Sigmoid colon (tissue), 7 donors: ENCODE measurements around the gene LILRA5. TPM values are rescaled to one million over a fixed set of nuclear protein-coding genes. Genes with fewer than 3 reads are reported as not detected.
"Not testable (repeated sequence)": the region's sequence is repeated elsewhere in the genome, so short reads cannot be mapped to it uniquely, and the experiment has no call there.

ENCODE experiments used
- DNase-seq: peaks from one replicate; pipeline ENCODE4 v3.0.0-alpha.2; 2019
- H3K27ac ChIP-seq, 4 donors: fragments of 200-600 bp; sonication (generic); one replicate each; pipeline ENCODE4 v1.5.1; 2016 to 2019; ENCODE audit warnings: mild to moderate bottlenecking in 1 of 4
- H3K27me3 ChIP-seq, 3 donors: fragments of 200-600 bp; sonication (generic); one replicate each; pipeline ENCODE4 v1.5.1; 2019; ENCODE audit warnings: mild to moderate bottlenecking in 1 of 3
- H3K36me3 ChIP-seq, 4 donors: fragments of 200-600 bp; sonication (generic); one replicate each; pipeline ENCODE4 v1.5.1; 2016 to 2019
- H3K4me1 ChIP-seq, 4 donors: fragments of 200-600 bp; sonication (generic); one replicate each; pipeline ENCODE4 v1.5.1; 2017 to 2019
- H3K4me3 ChIP-seq, 4 donors: fragments of 200-600 bp; sonication (generic); one replicate each; pipeline ENCODE4 v1.5.1; 2017 to 2019; ENCODE audit warnings: mild to moderate bottlenecking in 2 of 4, moderate library complexity in 1 of 4
- H3K9me3 ChIP-seq, 4 donors: fragments of 200-600 bp in 3 of 4; sonication (generic) in 3 of 4; one replicate each; pipeline versions ENCODE4 v1.5.1 to v1.6.1; 2013 to 2019
- CTCF ChIP-seq, 4 experiments: fragments of 450-650 bp in 3 of 4; fragments of 200-600 bp in 1 of 4; IDR thresholded peaks; one replicate each; pipeline ENCODE4 v1.5.1; 2016 to 2019; ENCODE audit warnings: antibody characterized with exemption in 4 of 4, mild to moderate bottlenecking in 3 of 4, moderate library complexity in 2 of 4
- EP300 ChIP-seq, 4 donors: sonication (generic); formaldehyde crosslinking; IDR thresholded peaks; one replicate each; pipeline ENCODE4 v1.6.1; 2017; ENCODE audit warnings: antibody characterized with exemption in 4 of 4
- POLR2A ChIP-seq, 2 donors: fragments of 450-650 bp; IDR thresholded peaks; one replicate each; pipeline ENCODE4 v1.6.1; 2016; ENCODE audit warnings: antibody characterized with exemption in 2 of 2, mild to moderate bottlenecking in 2 of 2, moderate library complexity in 2 of 2
- POLR2AphosphoS5 ChIP-seq, 4 donors: sonication (generic); formaldehyde crosslinking; IDR thresholded peaks; one replicate each; pipeline ENCODE4 v1.6.1; 2017; ENCODE audit warnings: antibody characterized with exemption in 4 of 4
- WGBS, 2 donors: extraction: QIAGEN DNeasy Blood & Tissue Kit; methylation state at CpG; one replicate each; pipeline ENCODE4 v1.1.7; 2013; 5-methylcytosine and 5-hydroxymethylcytosine counted together
- intact Hi-C: fragments of 100-400 bp; cut with DNase I; formaldehyde crosslinking; loops from one replicate; pipeline ENCODE4 v1.15.1; 2023
- polyA plus RNA-seq, 3 donors: library from polyadenylated mRNA; stranded (reverse); fragments of 200-250 nt; gene quantifications; one replicate each; pipeline ENCODE4 v1.2.3, GENCODE V29; 2013
- total RNA-seq, 4 donors: library from RNA; depleted of rRNA; stranded (reverse); fragments of >200 nt; gene quantifications; one replicate each; pipeline ENCODE4 v1.1.0, GENCODE V29; 2016
- donor health status: healthy with polysubstance abuse.
- donor health status: Bipolar disorder and iron deficiency.
- donor health status: healthy.

Gene LILRA5
- total and polyA plus RNA-seq, 7 donors, result 2.0 to 14.6 (median 5.6) TPM; not detected in 1

GRCh38 chr19:54299126-54299498 lies 13.9 kb downstream of the LILRA5 start:
- Histone ChIP-seq H3K27me3 (peaks cover 0 to 3% (median 0%) of the 10 kb centered on the region in 3 donors), H3K9me3 (no peaks in the 10 kb centered on the region), H3K36me3 (no peaks in the 10 kb centered on the region), H3K4me1 (no peaks in the 10 kb centered on the region), H3K27ac (no peak overlapping the region), H3K4me3 (no peak overlapping the region)
- peak; percentile 7 for DNase-seq
- WGBS, 2 donors, result 56% methylated on average over 7 of the region's 7 CpGs
- TF ChIP-seq CTCF (IDR thresholded peaks at IDR 0.05) (no peak), POLR2AphosphoS5 (IDR thresholded peaks at IDR 0.05) (no peak), POLR2A (IDR thresholded peaks at IDR 0.05) (no peak), EP300 (IDR thresholded peaks at IDR 0.05) (no peak)
- intact Hi-C loops, result no loop called here

GRCh38 chr19:54298357-54299125 lies 14.4 kb downstream of the LILRA5 start:
- H3K9me3 ChIP-seq, result no peaks in the 10 kb centered on the region
- intact Hi-C loops, result no loop called here
- H3K27me3 ChIP-seq, result peaks cover 0 to 3% (median 0%) of the 10 kb centered on the region in 3 donors
- H3K27ac ChIP-seq, result no peak overlapping the region
- H3K4me1 ChIP-seq, result no peaks in the 10 kb centered on the region
- H3K36me3 ChIP-seq, result no peaks in the 10 kb centered on the region
- WGBS, 2 donors, result 48 to 68% methylated on average over 4 of the region's 4 CpGs
- H3K4me3 ChIP-seq, result no peak overlapping the region
- TF ChIP-seq CTCF (IDR thresholded peaks at IDR 0.05), result no peak
- TF ChIP-seq EP300 (IDR thresholded peaks at IDR 0.05), result no peak
- TF ChIP-seq POLR2AphosphoS5 (IDR thresholded peaks at IDR 0.05), result no peak
- no peak for TF ChIP-seq POLR2A (IDR thresholded peaks at IDR 0.05)
- DNase-seq, result peak; percentile 54

- H3K36me3 ChIP-seq, result no peaks in the 10 kb centered on the region
- DNase-seq, result peak; percentile 25
- no peak overlapping the region for H3K27ac ChIP-seq
- TF ChIP-seq POLR2A (IDR thresholded peaks at IDR 0.05), result no peak
- no peak for TF ChIP-seq EP300 (IDR thresholded peaks at IDR 0.05)
- TF ChIP-seq POLR2AphosphoS5 (IDR thresholded peaks at IDR 0.05), result no peak
- no peak for TF ChIP-seq CTCF (IDR thresholded peaks at IDR 0.05)
- H3K9me3 ChIP-seq, result no peaks in the 10 kb centered on the region
- no peak overlapping the region for H3K4me3 ChIP-seq
- intact Hi-C loops, result no loop called here
- peaks cover 0 to 3% (median 0%) of the 10 kb centered on the region in 3 donors for H3K27me3 ChIP-seq
- H3K4me1 ChIP-seq, result no peaks in the 10 kb centered on the region
- 47 to 51% methylated on average over 7 of the region's 7 CpGs for WGBS, 2 donors
These were observed 15.1 kb downstream of the LILRA5 start for GRCh38 chr19:54297759-54298305.

- Histone ChIP-seq H3K36me3 (no peaks in the 10 kb centered on the region), H3K4me3 (no peak overlapping the region), H3K4me1 (no peaks in the 10 kb centered on the region), H3K27ac (no peak overlapping the region), H3K27me3 (peaks cover 0 to 10% (median 0%) of the 10 kb centered on the region in 3 donors), H3K9me3 (no peaks in the 10 kb centered on the region)
- DNase-seq, result peak; percentile 15
- whole genome bisulfite sequencing, 2 donors, result 89 to 91% methylated on average over 6 of the region's 6 CpGs
- intact Hi-C loops, result no loop called here
- TF ChIP-seq POLR2A (IDR thresholded peaks at IDR 0.05), result no peak
- TF ChIP-seq CTCF (IDR thresholded peaks at IDR 0.05), result no peak
- no peak for TF ChIP-seq POLR2AphosphoS5 (IDR thresholded peaks at IDR 0.05)
- no peak for TF ChIP-seq EP300 (IDR thresholded peaks at IDR 0.05)
These were observed 18.4 kb downstream of the LILRA5 start for GRCh38 chr19:54294539-54294938.

GRCh38 chr19:54289160-54289559 lies 23.8 kb downstream of the LILRA5 start:
- H3K27ac ChIP-seq, H3K27me3 ChIP-seq, DNase-seq, H3K4me1 ChIP-seq, intact Hi-C loops, H3K4me3 ChIP-seq, H3K36me3 ChIP-seq, H3K9me3 ChIP-seq: not testable (repeated sequence)
- 56 to 67% methylated on average over 8 of the region's 8 CpGs for WGBS, 2 donors
